Iris pigment epithelial cell (primary cell): ENCODE measurements around the gene ATRX.
A peak's percentile ranks its signal among the peaks of the same experiment; 100 is the strongest.
"Not testable (repeated sequence)": the region's sequence is repeated elsewhere in the genome, so short reads cannot be mapped to it uniquely, and the experiment has no call there.

Experiments used
- DNase-seq: peaks from one replicate; pipeline ENCODE4 v3.0.0-alpha.2; 2011; ENCODE audit warnings: low read depth

Gene ATRX

GRCh38 chrX:77785486-77786364, at the start of gene ATRX:
Gene ATRX, minus strand, starts transcription at chrX:77786216. Its CDS starts 215 bp downstream, at chrX:77786001.
- peak; percentile 79 for DNase-seq

DNA sequence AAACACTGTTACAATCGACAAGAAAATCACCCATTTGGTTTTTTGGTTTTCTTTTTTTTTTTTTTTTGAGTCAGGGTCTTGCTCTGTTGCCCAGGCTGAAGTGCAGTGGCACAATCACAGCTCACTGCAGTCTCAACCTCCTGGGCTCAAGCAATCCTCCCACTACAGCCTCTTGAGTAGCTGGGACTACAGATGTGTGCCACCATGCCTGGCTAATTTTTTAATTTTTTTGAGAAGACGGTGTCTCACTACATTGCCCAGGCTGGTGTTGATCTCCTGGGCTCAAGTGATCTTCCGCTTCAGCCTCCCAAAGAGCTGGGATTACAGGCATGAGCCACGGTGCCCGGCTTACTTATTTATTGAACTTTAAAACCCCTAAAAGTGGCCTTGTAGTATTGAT, 45.5 kb upstream of the ATRX start:
- DNase-seq, result not testable (repeated sequence)

GRCh38 chrX:77821989-77822388, 36.0 kb upstream of the ATRX start:
- DNase-seq, result not testable (repeated sequence)

GRCh38 chrX:77820091-77820727, 34.2 kb upstream of the ATRX start:
- no peak for DNase-seq

- no peak for DNase-seq
These were observed 28.2 kb upstream of the ATRX start for GRCh38 chrX:77814210-77814609.

DNA sequence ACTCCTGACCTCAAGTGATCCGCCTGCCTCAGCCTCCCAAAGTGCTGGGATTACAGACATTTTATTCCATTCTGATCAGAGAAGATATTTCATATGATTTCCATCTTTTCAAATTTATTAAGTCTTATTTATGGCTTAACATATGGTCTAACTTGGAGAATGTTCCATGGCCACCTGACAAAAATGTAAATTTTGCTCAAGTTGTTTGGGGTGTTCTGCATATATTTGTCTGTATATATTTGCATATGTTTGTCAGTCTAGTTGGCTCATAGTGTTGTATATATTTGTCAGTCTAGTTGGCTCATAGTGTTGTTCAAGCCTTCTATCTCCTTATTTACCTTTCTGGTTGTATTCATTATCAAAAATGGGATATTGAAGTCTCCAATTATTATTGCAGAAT, 16.2 kb upstream of the ATRX start:
- DNase-seq, result no peak

- no peak for DNase-seq
These were observed 9.1 kb upstream of the ATRX start for GRCh38 chrX:77795124-77795523.

- DNase-seq, result peak; percentile 25
These were observed 7.9 kb upstream of the ATRX start for GRCh38 chrX:77793946-77794345.

DNA sequence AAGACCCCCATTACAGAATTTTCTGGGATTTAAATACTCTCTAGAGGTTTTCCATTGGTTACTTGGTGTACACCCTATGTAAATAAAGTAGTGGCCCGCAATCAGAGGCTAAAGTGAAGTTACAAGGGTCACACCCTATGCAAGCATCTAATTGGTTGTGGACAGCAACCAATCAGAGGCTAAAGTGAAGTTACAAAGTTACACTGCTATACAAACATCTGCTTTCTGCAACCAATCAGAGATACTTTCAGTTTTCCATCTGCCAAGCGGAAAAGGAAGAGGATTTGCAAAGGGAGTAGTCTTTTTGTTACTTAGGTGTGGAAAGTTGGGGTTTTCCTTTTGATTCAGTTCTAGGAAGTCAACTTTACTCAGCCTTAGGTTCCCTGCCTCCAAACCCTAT, 2.0 kb upstream of the ATRX start:
- peak; percentile 44 for DNase-seq

GRCh38 chrX:77786365-77786680, 307 bp upstream of the ATRX start:
- no peak for DNase-seq

DNA sequence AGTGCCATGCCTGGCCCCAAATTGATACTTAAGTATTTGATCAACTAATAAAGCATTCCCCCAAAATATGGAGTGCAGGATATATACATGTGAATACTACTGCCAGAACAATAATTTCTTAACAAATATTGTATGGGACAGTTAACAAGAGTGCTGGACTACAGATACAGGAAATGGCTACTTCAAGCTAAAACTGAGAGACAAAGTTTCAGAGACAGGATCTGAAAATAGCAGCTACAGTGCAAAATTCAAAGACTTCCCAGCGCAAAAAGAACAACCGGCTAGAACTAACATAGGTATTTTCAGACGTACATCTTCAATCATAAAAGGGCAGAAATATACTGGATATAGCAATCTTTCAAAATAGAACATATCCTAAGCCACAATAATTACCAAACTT, 6.3 kb downstream of the ATRX start:
- no peak for DNase-seq

GRCh38 chrX:77776659-77777058, 9.4 kb downstream of the ATRX start:
- DNase-seq, result no peak

DNA sequence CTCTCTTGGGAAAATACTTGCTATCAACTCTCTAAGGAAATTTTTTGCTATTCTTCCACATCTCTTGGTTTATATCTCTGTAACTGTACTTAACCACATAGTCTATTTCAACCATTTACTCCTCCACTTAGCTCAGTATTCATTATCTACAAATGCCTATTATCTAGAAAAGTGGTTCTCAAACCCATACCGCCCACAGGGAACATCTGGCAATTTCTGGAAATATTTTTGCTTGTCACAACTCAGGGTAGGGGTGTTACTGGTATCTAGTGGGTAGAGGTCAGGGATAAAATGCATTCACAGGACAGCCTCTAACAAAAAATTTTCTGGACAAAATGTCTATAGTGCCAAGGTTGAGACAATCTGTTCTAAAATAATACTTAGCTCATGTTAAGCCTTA, 14.4 kb downstream of the ATRX start:
- no peak for DNase-seq

GRCh38 chrX:77768787-77769186, 17.2 kb downstream of the ATRX start:
- DNase-seq, result no peak

DNA sequence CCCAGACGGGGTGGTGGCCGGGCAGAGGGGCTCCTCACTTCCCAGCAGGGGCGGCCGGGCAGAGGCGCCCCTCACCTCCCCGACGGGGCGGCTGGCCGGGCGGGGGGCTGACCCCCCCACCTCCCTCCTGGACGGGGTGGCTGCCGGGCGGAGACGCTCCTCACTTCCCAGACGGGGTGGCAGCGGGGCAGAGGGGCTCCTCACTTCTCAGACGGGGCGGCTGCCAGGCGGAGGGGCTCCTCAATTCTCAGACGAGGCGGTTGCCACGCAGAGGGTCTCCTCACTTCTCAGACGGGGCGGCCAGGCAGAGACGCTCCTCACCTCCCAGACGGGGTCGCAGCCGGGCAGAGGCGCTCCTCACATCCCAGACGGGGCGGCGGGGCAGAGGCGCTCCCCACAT, 19.8 kb downstream of the ATRX start:
- DNase-seq, result not testable (repeated sequence)

- DNase-seq, result no peak
These were observed 30.5 kb downstream of the ATRX start for GRCh38 chrX:77755561-77755960.

GRCh38 chrX:77753942-77754341, 32.1 kb downstream of the ATRX start:
- DNase-seq, result not testable (repeated sequence)

GRCh38 chrX:77749695-77750094, 36.3 kb downstream of the ATRX start:
- DNase-seq, result peak; percentile 89

- DNase-seq, result peak; percentile 5
These were observed 42.3 kb downstream of the ATRX start for GRCh38 chrX:77743720-77744119.

DNA sequence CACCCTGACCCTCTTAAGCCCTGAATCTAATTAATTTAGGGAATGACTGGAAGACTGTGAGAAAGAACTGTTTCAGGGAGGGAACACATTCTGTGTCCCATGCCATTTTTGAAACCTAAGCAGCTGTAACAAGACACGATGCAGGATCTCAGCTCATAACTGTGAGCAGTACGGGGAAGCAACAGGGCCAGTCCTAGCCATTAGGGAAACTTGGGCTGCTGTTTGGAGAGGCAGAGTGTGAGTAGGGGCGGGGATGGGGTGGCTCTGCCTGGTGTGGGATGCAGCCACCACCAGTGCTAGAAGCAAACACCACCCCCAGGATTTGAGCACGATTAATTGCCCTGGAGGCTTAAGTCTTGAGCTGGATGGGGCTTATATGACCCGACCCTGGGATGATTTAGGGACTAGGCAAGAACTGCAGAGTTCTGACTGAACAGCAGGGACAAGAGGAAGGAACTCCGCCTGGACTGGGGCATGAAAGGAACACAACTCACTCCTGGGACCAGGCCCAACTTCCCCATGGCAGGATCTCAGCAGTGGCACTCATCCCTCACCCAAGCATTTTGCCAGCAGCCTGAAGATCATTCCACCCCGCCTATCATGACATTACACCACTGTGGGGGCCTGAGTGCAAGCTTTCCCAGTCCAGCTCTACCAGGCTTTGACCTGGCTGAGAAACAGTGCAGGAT, 43.1 kb downstream of the ATRX start:
- no peak for DNase-seq

- DNase-seq, result no peak
These were observed 45.6 kb downstream of the ATRX start for GRCh38 chrX:77740376-77740905.

- DNase-seq, result no peak
These were observed 52.7 kb downstream of the ATRX start for GRCh38 chrX:77733342-77733741.
